Measurements from ENCODE around the gene PLD1. TPM values are rescaled to one million over a fixed set of nuclear protein-coding genes. Genes with fewer than 3 reads are reported as not detected.

Gene PLD1
- total RNA-seq, 2 experiments from 2014 or later, result 2.0 to 3.4 TPM

- peaks cover 10% of the 10 kb centered on the region for H3K4me1 Mint-ChIP-seq
- ATAC-seq (no peak), DNase-seq (no peak)
- CTCF ChIA-PET, result no interaction called here
- peaks cover 2% of the 10 kb centered on the region for H3K36me3 Mint-ChIP-seq
- no peaks in the 10 kb centered on the region for H3K9me3 Mint-ChIP-seq (ENCODE audit: low read depth)
- no peak overlapping the region for H3K27ac Mint-ChIP-seq
- H3K27me3 Mint-ChIP-seq, result peaks cover 9% of the 10 kb centered on the region
- no peak overlapping the region for H3K4me3 Mint-ChIP-seq
These were observed 121.7 kb downstream of the PLD1 start for GRCh38 chr3:171688593-171688992.

GRCh38 chr3:171688002-171688401 lies 122.3 kb downstream of the PLD1 start:
- ATAC-seq, result no peak
- CTCF ChIA-PET, result no interaction called here
- Mint-ChIP-seq H3K27me3 (peaks cover 12% of the 10 kb centered on the region), H3K4me1 (peaks cover 10% of the 10 kb centered on the region), H3K9me3 (ENCODE audit: low read depth) (no peaks in the 10 kb centered on the region), H3K27ac (no peak overlapping the region), H3K36me3 (peaks cover 2% of the 10 kb centered on the region), H3K4me3 (no peak overlapping the region)
- DNase-seq, result no peak

- no peak for DNase-seq
- Mint-ChIP-seq H3K27ac (no peak overlapping the region), H3K36me3 (peaks cover 2% of the 10 kb centered on the region), H3K4me1 (peaks cover 10% of the 10 kb centered on the region), H3K4me3 (no peak overlapping the region), H3K9me3 (ENCODE audit: low read depth) (no peaks in the 10 kb centered on the region), H3K27me3 (peaks cover 14% of the 10 kb centered on the region)
- ATAC-seq, result no peak
- CTCF ChIA-PET, result no interaction called here
These were observed 122.7 kb downstream of the PLD1 start for GRCh38 chr3:171687581-171687980.

GRCh38 chr3:171687064-171687463 lies 123.2 kb downstream of the PLD1 start:
- Mint-ChIP-seq H3K9me3 (ENCODE audit: low read depth) (no peaks in the 10 kb centered on the region), H3K4me3 (no peak overlapping the region), H3K27me3 (peaks cover 14% of the 10 kb centered on the region), H3K36me3 (peaks cover 2% of the 10 kb centered on the region), H3K4me1 (peaks cover 10% of the 10 kb centered on the region), H3K27ac (no peak overlapping the region)
- ATAC-seq (no peak), DNase-seq (no peak)
- CTCF ChIA-PET, result no interaction called here

- no peak for ATAC-seq
- Mint-ChIP-seq H3K36me3 (no peaks in the 10 kb centered on the region), H3K27ac (no peak overlapping the region), H3K4me3 (no peak overlapping the region), H3K27me3 (peaks cover 20% of the 10 kb centered on the region), H3K9me3 (ENCODE audit: low read depth) (no peaks in the 10 kb centered on the region), H3K4me1 (peaks cover 2% of the 10 kb centered on the region)
- no peak for DNase-seq
- CTCF ChIA-PET, result no interaction called here
These were observed 125.0 kb downstream of the PLD1 start for GRCh38 chr3:171685116-171685895.

- Mint-ChIP-seq H3K27ac (no peak overlapping the region), H3K4me3 (no peak overlapping the region), H3K4me1 (no peaks in the 10 kb centered on the region), H3K36me3 (no peaks in the 10 kb centered on the region), H3K9me3 (ENCODE audit: low read depth) (no peaks in the 10 kb centered on the region), H3K27me3 (peaks cover 19% of the 10 kb centered on the region)
- ATAC-seq, result no peak
- CTCF ChIA-PET, result no interaction called here
- DNase-seq, result no peak
These were observed 126.1 kb downstream of the PLD1 start for GRCh38 chr3:171684221-171684620.

GRCh38 chr3:171682743-171683142 lies 127.5 kb downstream of the PLD1 start:
- no peak overlapping the region for H3K27ac Mint-ChIP-seq
- CTCF ChIA-PET, result no interaction called here
- H3K4me1 Mint-ChIP-seq, result no peaks in the 10 kb centered on the region
- peaks cover 21% of the 10 kb centered on the region for H3K27me3 Mint-ChIP-seq
- no peaks in the 10 kb centered on the region for H3K36me3 Mint-ChIP-seq
- H3K9me3 Mint-ChIP-seq (ENCODE audit: low read depth), result no peaks in the 10 kb centered on the region
- DNase-seq (no peak), ATAC-seq (no peak)
- no peak overlapping the region for H3K4me3 Mint-ChIP-seq

- H3K27me3 Mint-ChIP-seq, result peaks cover 25% of the 10 kb centered on the region
- H3K4me3 Mint-ChIP-seq, result no peak overlapping the region
- H3K9me3 Mint-ChIP-seq (ENCODE audit: low read depth), result no peaks in the 10 kb centered on the region
- CTCF ChIA-PET, result no interaction called here
- ATAC-seq, result no peak
- no peaks in the 10 kb centered on the region for H3K4me1 Mint-ChIP-seq
- no peaks in the 10 kb centered on the region for H3K36me3 Mint-ChIP-seq
- no peak overlapping the region for H3K27ac Mint-ChIP-seq
- DNase-seq, result no peak
These were observed 129.4 kb downstream of the PLD1 start for GRCh38 chr3:171680726-171681411.

GRCh38 chr3:171678971-171679492 lies 131.3 kb downstream of the PLD1 start:
- DNase-seq (no peak), ATAC-seq (no peak)
- Mint-ChIP-seq H3K4me3 (no peak overlapping the region), H3K4me1 (no peaks in the 10 kb centered on the region), H3K27ac (no peak overlapping the region), H3K9me3 (ENCODE audit: low read depth) (no peaks in the 10 kb centered on the region), H3K36me3 (no peaks in the 10 kb centered on the region), H3K27me3 (peaks cover 22% of the 10 kb centered on the region)
- CTCF ChIA-PET, result no interaction called here

GRCh38 chr3:171677706-171678105 lies 132.6 kb downstream of the PLD1 start:
- Mint-ChIP-seq H3K9me3 (ENCODE audit: low read depth) (no peaks in the 10 kb centered on the region), H3K36me3 (no peaks in the 10 kb centered on the region), H3K27me3 (peaks cover 15% of the 10 kb centered on the region), H3K27ac (no peak overlapping the region), H3K4me3 (no peak overlapping the region), H3K4me1 (no peaks in the 10 kb centered on the region)
- no peak for ATAC-seq
- no peak for DNase-seq
- CTCF ChIA-PET, result no interaction called here

GRCh38 chr3:171676601-171677175 lies 133.6 kb downstream of the PLD1 start:
- Mint-ChIP-seq H3K9me3 (ENCODE audit: low read depth) (no peaks in the 10 kb centered on the region), H3K36me3 (no peaks in the 10 kb centered on the region), H3K27ac (no peak overlapping the region), H3K27me3 (peaks cover 12% of the 10 kb centered on the region), H3K4me3 (no peak overlapping the region), H3K4me1 (no peaks in the 10 kb centered on the region)
- no peak for DNase-seq
- CTCF ChIA-PET, result no interaction called here
- ATAC-seq, result no peak

- no peak for ATAC-seq
- no peak overlapping the region for H3K4me3 Mint-ChIP-seq
- H3K36me3 Mint-ChIP-seq, result no peaks in the 10 kb centered on the region
- CTCF ChIA-PET, result no interaction called here
- no peak overlapping the region for H3K27ac Mint-ChIP-seq
- H3K27me3 Mint-ChIP-seq, result peaks cover 6% of the 10 kb centered on the region
- no peaks in the 10 kb centered on the region for H3K9me3 Mint-ChIP-seq (ENCODE audit: low read depth)
- no peaks in the 10 kb centered on the region for H3K4me1 Mint-ChIP-seq
- DNase-seq, result no peak
These were observed 136.3 kb downstream of the PLD1 start for GRCh38 chr3:171673951-171674350.

GRCh38 chr3:171672538-171672937 lies 137.7 kb downstream of the PLD1 start:
- DNase-seq, result no peak
- Mint-ChIP-seq H3K36me3 (no peaks in the 10 kb centered on the region), H3K27me3 (peaks cover 4% of the 10 kb centered on the region), H3K4me1 (no peaks in the 10 kb centered on the region), H3K4me3 (no peak overlapping the region), H3K9me3 (ENCODE audit: low read depth) (no peaks in the 10 kb centered on the region), H3K27ac (no peak overlapping the region)
- CTCF ChIA-PET, result no interaction called here
- no peak for ATAC-seq

GRCh38 chr3:171672124-171672523 lies 138.2 kb downstream of the PLD1 start:
- CTCF ChIA-PET, result no interaction called here
- no peak for DNase-seq
- Mint-ChIP-seq H3K9me3 (ENCODE audit: low read depth) (no peaks in the 10 kb centered on the region), H3K4me3 (no peak overlapping the region), H3K36me3 (no peaks in the 10 kb centered on the region), H3K4me1 (no peaks in the 10 kb centered on the region), H3K27ac (no peak overlapping the region), H3K27me3 (peaks cover under 1% of the 10 kb centered on the region)
- ATAC-seq, result no peak
